SJCRH30 (cell line): ENCODE results near the gene PGLYRP2. TPM values are rescaled to one million over a fixed set of nuclear protein-coding genes. Genes with fewer than 3 reads are reported as not detected.

Experiments used
- DNase-seq, 2 experiments: peaks; one replicate each; pipeline ENCODE4 v3.0.0-alpha.2; 2015 to 2020
- H3K27ac ChIP-seq: fragments of 250-450 bp; sonication (Bioruptor Pico); 2 replicates; pipeline ENCODE4 v1.5.1; 2020; ENCODE audit warnings: mild to moderate bottlenecking, moderate library complexity
- H3K27me3 ChIP-seq: fragments of 250-450 bp; sonication (Bioruptor Pico); 2 replicates; pipeline ENCODE4 v1.5.1; 2020; ENCODE audit warnings: mild to moderate bottlenecking, moderate library complexity
- H3K36me3 ChIP-seq: fragments of 250-450 bp; sonication (Bioruptor Pico); 2 replicates; pipeline ENCODE4 v1.5.1; 2020; ENCODE audit warnings: mild to moderate bottlenecking, moderate library complexity
- H3K4me1 ChIP-seq: fragments of 250-450 bp; sonication (Bioruptor Pico); 2 replicates; pipeline ENCODE4 v1.5.1; 2020; ENCODE audit warnings: mild to moderate bottlenecking, moderate library complexity
- H3K4me3 ChIP-seq: fragments of 250-450 bp; sonication (Bioruptor Pico); 2 replicates; pipeline ENCODE4 v1.5.1; 2020; ENCODE audit warnings: mild to moderate bottlenecking, moderate library complexity
- H3K9me3 ChIP-seq: fragments of 250-450 bp; sonication (Bioruptor Pico); replicated peaks from 2 replicates; pipeline ENCODE4 v1.5.1; 2020; ENCODE audit warnings: mild to moderate bottlenecking, moderate library complexity
- total RNA-seq: library from RNA; depleted of rRNA; stranded (reverse); fragments of >200 nt; shearing (Covaris generic); gene quantifications from 2 replicates; pipeline ENCODE4 v1.2.3, GENCODE V29; 2014

Gene PGLYRP2
- total RNA-seq, 1 experiment from 2014 or later: not detected

DNA sequence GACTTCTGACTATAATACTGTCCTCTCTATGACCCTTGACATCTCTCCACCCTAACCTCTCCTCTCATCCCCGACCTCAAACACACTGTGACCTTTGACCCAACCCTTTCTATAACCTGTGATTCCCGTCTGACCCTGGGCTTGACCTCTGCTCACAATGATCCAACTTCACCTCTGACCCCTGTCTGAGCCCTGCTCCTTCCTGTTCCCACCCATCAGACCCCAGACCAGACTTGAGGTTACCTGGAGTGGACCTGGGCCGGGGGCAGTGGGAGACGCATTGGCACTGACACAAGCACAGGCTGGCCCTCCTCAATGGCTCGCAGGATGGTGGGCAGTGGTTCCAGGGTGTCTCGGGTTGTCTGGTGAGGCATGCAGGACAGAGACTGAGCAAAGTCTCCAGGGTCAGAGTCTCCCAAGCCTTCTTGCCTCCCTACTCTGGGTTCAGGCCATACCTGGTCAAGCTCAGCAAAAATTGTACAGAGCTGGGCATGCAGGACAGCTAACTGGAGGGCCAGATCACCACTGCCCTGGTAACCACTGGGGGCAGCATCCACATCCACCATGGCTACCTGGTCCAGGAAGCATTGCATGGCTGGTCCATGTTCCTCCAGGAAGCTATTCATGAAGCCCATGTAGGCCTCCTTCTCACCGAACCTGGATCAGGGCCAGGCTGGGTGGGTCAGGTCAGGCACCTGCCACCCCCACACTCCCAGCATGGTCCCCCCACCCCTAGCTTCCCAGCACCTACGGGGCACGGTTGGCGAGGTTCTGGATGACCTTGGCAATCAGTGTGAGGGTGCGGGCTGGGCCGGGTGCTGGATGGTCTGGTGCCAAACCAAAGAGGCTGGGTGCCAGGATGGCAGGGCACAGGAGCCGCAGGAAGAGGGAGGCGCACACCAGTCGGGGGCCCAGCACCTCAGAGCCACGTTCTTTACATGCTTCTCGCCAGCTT, 25.1 kb downstream of the PGLYRP2 start:
- Histone ChIP-seq H3K27ac (no peak overlapping the region), H3K36me3 (no peaks in the 10 kb centered on the region), H3K9me3 (no peaks in the 10 kb centered on the region), H3K27me3 (no peaks in the 10 kb centered on the region), H3K4me1 (peaks cover 5% of the 10 kb centered on the region), H3K4me3 (no peak overlapping the region)
- no peak for DNase-seq

DNA sequence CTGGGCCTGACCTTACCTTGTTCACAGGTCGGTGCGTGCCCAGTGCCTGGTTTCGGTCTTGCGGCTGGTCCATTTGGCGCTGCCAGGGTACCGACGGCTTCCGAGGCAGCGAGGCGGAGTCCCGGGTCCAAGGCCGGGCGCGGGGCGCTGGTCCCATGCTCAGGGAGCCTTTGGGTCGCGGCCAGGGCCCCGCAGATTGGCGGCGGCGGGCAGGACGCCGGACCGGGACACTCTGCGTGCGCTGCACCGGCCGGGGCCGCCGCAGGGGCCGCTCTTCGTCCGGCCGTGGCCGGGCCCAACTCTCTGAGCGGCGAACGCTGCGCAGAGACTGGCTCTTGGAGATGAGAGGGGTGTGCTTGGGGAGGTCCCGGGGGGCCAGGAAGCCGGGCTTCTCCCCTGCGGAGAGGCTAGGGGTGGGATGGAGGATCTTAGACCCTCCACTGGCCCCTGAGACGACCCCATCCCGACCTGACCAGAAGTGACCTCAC, 26.2 kb downstream of the PGLYRP2 start:
- Histone ChIP-seq H3K4me3 (no peak overlapping the region), H3K9me3 (no peaks in the 10 kb centered on the region), H3K27me3 (no peaks in the 10 kb centered on the region), H3K4me1 (peaks cover 9% of the 10 kb centered on the region), H3K27ac (peak overlapping the region; percentile 20), H3K36me3 (no peaks in the 10 kb centered on the region)
- DNase-seq: no peak

GRCh38 chr19:15452111-15453047, 26.9 kb downstream of the PGLYRP2 start:
- Histone ChIP-seq H3K9me3 (no peaks in the 10 kb centered on the region), H3K4me1 (peaks cover 9% of the 10 kb centered on the region), H3K4me3 (no peak overlapping the region), H3K27ac (peak overlapping the region; percentile 20), H3K36me3 (no peaks in the 10 kb centered on the region), H3K27me3 (no peaks in the 10 kb centered on the region)
- peak; percentile 99 for DNase-seq

GRCh38 chr19:15450528-15450890, 28.8 kb downstream of the PGLYRP2 start:
- no peak overlapping the region for H3K4me3 ChIP-seq
- H3K27me3 ChIP-seq: no peaks in the 10 kb centered on the region
- H3K9me3 ChIP-seq: no peaks in the 10 kb centered on the region
- no peaks in the 10 kb centered on the region for H3K36me3 ChIP-seq
- H3K27ac ChIP-seq: no peak overlapping the region
- DNase-seq: no peak
- peaks cover 9% of the 10 kb centered on the region for H3K4me1 ChIP-seq

DNA sequence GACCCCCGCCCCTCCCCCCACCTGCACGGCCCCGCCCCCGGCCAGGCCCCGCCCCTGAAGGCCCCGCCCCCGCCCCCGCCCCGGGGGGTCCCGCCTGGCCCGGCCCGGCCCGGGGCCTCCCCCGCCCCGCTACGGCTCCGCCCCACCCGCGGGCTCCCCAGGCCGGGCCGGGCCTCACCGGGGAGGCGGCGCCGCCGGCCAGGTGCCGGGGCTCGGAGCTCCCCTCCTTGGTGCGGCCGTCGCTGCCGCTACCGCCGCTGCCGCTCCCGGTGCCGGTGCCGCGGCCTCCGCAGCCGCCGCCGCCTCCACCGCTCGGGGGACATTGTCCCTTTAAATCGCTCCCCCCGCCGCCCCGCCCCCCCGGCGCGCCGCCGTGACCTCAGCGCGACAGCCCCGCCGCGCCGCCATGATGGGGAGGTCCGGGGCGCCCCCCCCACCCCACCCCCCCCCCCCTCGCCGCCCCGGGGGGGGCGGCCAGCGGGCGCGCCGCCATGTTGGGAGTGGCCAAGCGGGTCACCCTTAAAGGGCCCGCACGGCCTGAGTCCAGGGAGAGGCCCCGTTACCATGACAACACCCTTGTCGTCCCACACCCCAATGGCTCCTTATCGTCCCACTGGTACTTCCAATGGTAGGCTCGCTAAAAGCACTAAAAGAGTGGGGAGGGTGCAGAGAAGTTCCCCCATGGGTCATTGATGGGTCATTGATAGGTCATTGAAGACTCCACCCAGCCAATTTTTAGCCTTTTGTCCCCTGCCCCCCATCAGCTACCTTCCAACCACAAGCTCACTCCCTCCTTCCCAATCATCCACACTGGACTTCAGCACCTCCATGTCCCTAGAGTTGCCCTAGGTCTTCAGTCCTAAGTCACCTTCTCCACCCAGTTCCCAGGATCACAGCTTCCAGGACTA, 29.4 kb downstream of the PGLYRP2 start, which contains the start of gene WIZ:
WIZ (minus strand) TSS at position 337 of the 908 bp plus-strand sequence. CDS start 1,649 bp downstream, outside the sequence.
- Histone ChIP-seq H3K36me3 (no peaks in the 10 kb centered on the region), H3K27ac (no peak within 1 kb of the TSS), H3K4me3 (peak within 1 kb of the TSS; percentile 55), H3K4me1 (peaks cover 9% of the 10 kb centered on the region), H3K27me3 (no peaks in the 10 kb centered on the region), H3K9me3 (no peaks in the 10 kb centered on the region)
- DNase-seq: peak; percentile 89

- no peaks in the 10 kb centered on the region for H3K27me3 ChIP-seq
- H3K27ac ChIP-seq: no peak overlapping the region
- peak in 1 of 2 experiments; percentile 62 for DNase-seq
- H3K9me3 ChIP-seq: no peaks in the 10 kb centered on the region
- H3K4me3 ChIP-seq: peak overlapping the region; percentile 55
- peaks cover 9% of the 10 kb centered on the region for H3K4me1 ChIP-seq
- H3K36me3 ChIP-seq: no peaks in the 10 kb centered on the region
Measured at GRCh38 chr19:15448778-15449619, 30.3 kb downstream of the PGLYRP2 start.

GRCh38 chr19:15448044-15448777, 31.1 kb downstream of the PGLYRP2 start:
- Histone ChIP-seq H3K27me3 (no peaks in the 10 kb centered on the region), H3K27ac (no peak overlapping the region), H3K4me1 (peaks cover 9% of the 10 kb centered on the region), H3K4me3 (no peak overlapping the region), H3K9me3 (no peaks in the 10 kb centered on the region), H3K36me3 (no peaks in the 10 kb centered on the region)
- no peak for DNase-seq

DNA sequence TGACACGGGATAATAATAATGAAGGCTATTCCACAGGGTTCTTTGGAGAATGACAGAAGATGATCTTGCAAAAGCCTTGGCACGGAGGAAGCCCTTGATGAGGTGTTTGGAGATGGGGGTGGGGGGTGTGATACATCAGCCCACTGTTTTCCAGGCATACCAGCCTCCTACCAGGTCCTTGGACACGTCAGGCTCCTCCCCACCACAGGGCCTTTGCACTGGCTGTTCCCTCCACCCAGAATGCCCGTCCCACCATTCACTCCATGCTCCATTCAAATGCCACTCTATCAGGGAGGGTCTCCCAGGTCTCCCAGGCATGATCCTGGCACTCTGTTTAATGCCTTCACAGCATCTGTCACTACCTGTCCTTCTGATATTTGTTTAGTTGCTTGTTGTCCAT, 32.2 kb downstream of the PGLYRP2 start:
- Histone ChIP-seq H3K27me3 (no peaks in the 10 kb centered on the region), H3K4me3 (no peak overlapping the region), H3K27ac (no peak overlapping the region), H3K4me1 (peaks cover 9% of the 10 kb centered on the region), H3K9me3 (no peaks in the 10 kb centered on the region), H3K36me3 (no peaks in the 10 kb centered on the region)
- DNase-seq: no peak

DNA sequence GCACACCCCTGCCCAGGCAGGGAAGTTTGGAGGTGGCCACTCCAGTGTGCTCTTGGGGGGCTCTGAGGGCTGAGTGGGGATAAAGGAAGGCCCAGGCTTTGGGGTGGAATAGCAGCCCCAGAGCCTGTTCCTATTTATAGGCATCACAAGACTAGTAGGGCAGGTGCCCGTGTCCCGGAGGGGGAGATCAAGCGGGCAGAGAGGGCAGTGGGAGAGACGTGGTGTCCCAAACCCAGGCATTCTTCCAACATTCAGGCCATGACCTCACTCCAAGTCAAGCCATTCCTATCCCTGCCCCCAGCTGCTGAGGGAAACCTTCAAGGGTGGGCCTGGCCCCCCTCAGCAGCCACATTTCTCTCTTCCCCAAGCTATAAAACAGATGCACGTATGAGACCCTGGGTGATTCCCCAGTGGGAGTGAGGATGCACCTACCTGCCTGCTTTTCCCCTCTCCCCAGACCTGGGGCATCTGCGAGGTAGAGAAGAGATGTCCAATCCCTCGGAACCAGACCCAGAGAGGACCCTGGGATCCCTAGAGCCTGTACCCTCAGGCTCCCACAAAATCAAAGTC, 33.4 kb downstream of the PGLYRP2 start:
- Histone ChIP-seq H3K4me3 (no peak overlapping the region), H3K9me3 (no peaks in the 10 kb centered on the region), H3K36me3 (no peaks in the 10 kb centered on the region), H3K27ac (no peak overlapping the region), H3K27me3 (no peaks in the 10 kb centered on the region), H3K4me1 (peaks cover 9% of the 10 kb centered on the region)
- DNase-seq: peak in 1 of 2 experiments; percentile 36

DNA sequence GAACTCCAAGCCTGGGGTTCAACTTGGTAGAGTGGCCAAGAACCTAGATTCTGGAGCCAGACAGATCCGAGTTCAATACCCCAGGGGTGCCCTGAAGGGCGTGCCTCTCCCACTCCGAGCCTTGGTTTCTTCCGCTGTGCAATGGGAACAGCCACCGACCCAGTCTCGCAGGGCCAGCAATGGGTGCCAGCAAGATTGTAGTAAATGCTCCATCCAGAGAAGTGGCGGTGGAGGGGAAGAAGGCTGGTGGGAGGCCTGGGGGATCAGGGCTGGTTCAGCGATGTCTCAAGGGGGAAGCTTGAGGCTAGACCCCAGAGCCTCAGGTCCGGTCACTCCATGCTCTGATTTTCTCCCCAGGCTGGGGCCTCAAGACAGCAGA, 34.1 kb downstream of the PGLYRP2 start:
- Histone ChIP-seq H3K36me3 (no peaks in the 10 kb centered on the region), H3K9me3 (no peaks in the 10 kb centered on the region), H3K4me3 (no peak overlapping the region), H3K4me1 (peaks cover 8% of the 10 kb centered on the region), H3K27ac (no peak overlapping the region), H3K27me3 (no peaks in the 10 kb centered on the region)
- DNase-seq: no peak

- Histone ChIP-seq H3K27ac (no peak overlapping the region), H3K27me3 (peaks cover 5% of the 10 kb centered on the region; the same call in 1 of the 2 replicates), H3K9me3 (no peaks in the 10 kb centered on the region), H3K4me3 (no peak overlapping the region), H3K4me1 (peaks cover 5% of the 10 kb centered on the region), H3K36me3 (no peaks in the 10 kb centered on the region)
- DNase-seq: no peak
Measured at GRCh38 chr19:15444505-15445226, 34.6 kb downstream of the PGLYRP2 start.

DNA sequence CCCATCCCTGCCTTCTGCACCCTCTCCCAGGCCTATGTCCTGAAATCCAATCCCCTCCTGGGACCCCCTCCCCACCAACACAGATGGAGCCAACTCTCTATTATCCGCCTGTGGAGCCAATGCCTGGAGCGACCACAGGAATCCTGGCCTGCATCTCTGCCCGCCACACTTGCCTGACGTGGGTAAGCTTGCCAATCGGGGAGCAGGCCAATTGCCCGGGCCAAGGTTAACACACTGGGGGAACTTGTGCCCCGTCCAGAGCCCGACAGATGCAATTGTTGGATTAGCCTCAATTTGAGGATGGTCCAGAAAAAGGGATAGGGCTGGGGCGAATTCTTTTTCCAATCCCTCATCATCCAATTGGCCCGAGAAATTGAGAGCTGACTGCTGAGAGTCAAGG, 35.5 kb downstream of the PGLYRP2 start:
- no peaks in the 10 kb centered on the region for H3K9me3 ChIP-seq
- H3K4me1 ChIP-seq: peaks cover under 1% of the 10 kb centered on the region
- peaks cover 13% of the 10 kb centered on the region for H3K27me3 ChIP-seq
- DNase-seq: no peak
- H3K4me3 ChIP-seq: no peak overlapping the region
- H3K36me3 ChIP-seq: no peaks in the 10 kb centered on the region
- no peak overlapping the region for H3K27ac ChIP-seq
